ENCODE measurements around the gene MPDZ.

Gene MPDZ

GRCh38 chr9:13070612-13071595 is 208.6 kb downstream of the MPDZ start:
- no peak for DNase-seq

GRCh38 chr9:13069498-13069897 is 210.0 kb downstream of the MPDZ start:
- no peak for DNase-seq

- no peak for DNase-seq
These were observed 214.8 kb downstream of the MPDZ start for GRCh38 chr9:13064676-13065075.

- peak; percentile 24 for DNase-seq
These were observed 215.5 kb downstream of the MPDZ start for GRCh38 chr9:13063880-13064459.

GRCh38 chr9:13061390-13061789 is 218.1 kb downstream of the MPDZ start:
- no peak for DNase-seq

Data from NCI-H2171 (cell line).